Ascending aorta (tissue), 2 donors: ENCODE results near the gene GPC4. TPM values are rescaled to one million over a fixed set of nuclear protein-coding genes. Genes with fewer than 3 reads are reported as not detected.

Experiments used
- DNase-seq, 2 donors: peaks; one replicate each; pipeline ENCODE4 v3.0.0-alpha.2; 2019; ENCODE audit warnings: low spot score in 2 of 2
- H3K27ac ChIP-seq, 2 donors: fragments of 200-600 bp; sonication (generic); one replicate each; pipeline ENCODE4 v1.5.1; 2016 to 2017; ENCODE audit warnings: mild to moderate bottlenecking in 1 of 2
- H3K27me3 ChIP-seq: fragments of 200-600 bp; sonication (generic); one replicate; pipeline ENCODE4 v1.5.1; 2017
- H3K36me3 ChIP-seq, 2 donors: fragments of 200-600 bp; sonication (generic); one replicate each; pipeline ENCODE4 v1.5.1; 2016
- H3K4me1 ChIP-seq, 2 donors: fragments of 200-600 bp; sonication (generic); one replicate each; pipeline ENCODE4 v1.5.1; 2016 to 2017; ENCODE audit warnings: mild to moderate bottlenecking in 1 of 2
- H3K4me3 ChIP-seq, 2 donors: fragments of 200-600 bp; sonication (generic); one replicate each; pipeline ENCODE4 v1.5.1; 2016 to 2017; ENCODE audit warnings: mild to moderate bottlenecking in 1 of 2
- H3K9me3 ChIP-seq, 2 donors: fragments of 200-600 bp; sonication (generic); one replicate each; pipeline ENCODE4 v1.5.1; 2016
- CTCF ChIP-seq, 3 experiments: fragments of 200-600 bp in 2 of 3; fragments of 450-650 bp in 1 of 3; sonication (generic) in 2 of 3; IDR thresholded peaks; one replicate each; pipeline ENCODE4 v1.5.1; 2016 to 2019; ENCODE audit warnings: antibody characterized with exemption in 3 of 3, mild to moderate bottlenecking in 1 of 3, moderate library complexity in 1 of 3
- intact Hi-C: fragments of 100-400 bp; cut with DNase I; formaldehyde crosslinking; loops from one replicate; pipeline ENCODE4 v1.15.1; 2023
- total RNA-seq: library from RNA; depleted of rRNA; stranded (reverse); fragments of >200 nt; gene quantifications from one replicate; pipeline ENCODE4 v1.1.0, GENCODE V29; 2016

Gene GPC4
- total RNA-seq, 1 donor from 2014 or later, result 12.0 TPM

DNA sequence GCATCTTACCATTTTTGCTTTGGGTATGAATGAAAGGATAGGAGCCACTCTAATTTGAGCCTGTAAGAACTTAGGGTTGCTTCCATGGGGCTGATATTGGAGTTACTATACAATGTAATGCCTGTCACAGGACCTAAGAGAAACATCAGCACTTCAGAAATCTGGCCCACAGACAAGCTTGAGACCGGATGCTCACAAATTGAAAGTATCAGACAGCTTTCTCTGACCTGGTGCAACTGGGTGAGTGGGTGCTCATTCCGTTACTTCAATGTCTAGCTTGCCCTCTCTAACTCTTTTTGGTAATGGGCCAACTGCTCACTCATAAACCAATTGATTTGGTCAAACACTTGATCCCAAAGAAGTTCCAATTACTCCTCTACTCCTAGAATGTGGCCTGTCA, 62.1 kb downstream of the GPC4 start:
- Histone ChIP-seq H3K27me3 (no peaks in the 10 kb centered on the region), H3K4me3 (no peak overlapping the region), H3K4me1 (peaks cover 0 to 4% of the 10 kb centered on the region in 2 donors), H3K36me3 (no peaks in the 10 kb centered on the region), H3K9me3 (no peaks in the 10 kb centered on the region), H3K27ac (no peak overlapping the region)
- intact Hi-C loops, result no loop called here
- no peak for DNase-seq
- no peak for TF ChIP-seq CTCF (IDR thresholded peaks at IDR 0.05)

DNA sequence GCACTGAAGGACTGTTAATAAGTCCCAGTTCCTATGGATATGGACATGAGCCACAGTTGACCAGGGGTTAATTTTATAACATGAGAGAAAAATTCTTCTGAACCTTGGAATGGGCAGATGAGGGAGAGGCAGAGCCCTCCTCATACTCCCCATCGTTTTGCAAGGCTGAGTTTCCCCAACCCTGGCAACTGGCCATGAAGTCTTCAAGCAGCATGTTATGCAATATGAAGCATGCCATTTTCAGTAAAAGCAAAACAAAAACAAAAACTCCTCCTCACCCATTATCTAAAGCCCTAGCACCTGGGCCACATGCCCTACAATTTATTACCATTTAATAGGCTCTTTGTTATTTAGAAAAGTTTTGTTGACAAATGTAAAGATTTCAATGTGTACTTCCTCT, 64.5 kb downstream of the GPC4 start:
- no peak for TF ChIP-seq CTCF (IDR thresholded peaks at IDR 0.05)
- no peaks in the 10 kb centered on the region for H3K27me3 ChIP-seq
- no peaks in the 10 kb centered on the region for H3K36me3 ChIP-seq
- peak in 1 of 2 donors; percentile 66 for DNase-seq
- no peaks in the 10 kb centered on the region for H3K9me3 ChIP-seq
- intact Hi-C loops, result no loop called here
- H3K4me3 ChIP-seq, result no peak overlapping the region
- H3K4me1 ChIP-seq, result peaks cover 0 to 4% of the 10 kb centered on the region in 2 donors
- H3K27ac ChIP-seq, result no peak overlapping the region

GRCh38 chrX:133346026-133346425, 69.3 kb downstream of the GPC4 start:
- no peak overlapping the region for H3K27ac ChIP-seq
- intact Hi-C loops, result no loop called here
- no peaks in the 10 kb centered on the region for H3K36me3 ChIP-seq
- TF ChIP-seq CTCF (IDR thresholded peaks at IDR 0.05), result no peak
- no peaks in the 10 kb centered on the region for H3K9me3 ChIP-seq
- H3K27me3 ChIP-seq, result no peaks in the 10 kb centered on the region
- H3K4me3 ChIP-seq, result no peak overlapping the region
- peaks cover 0 to 6% of the 10 kb centered on the region in 2 donors for H3K4me1 ChIP-seq
- DNase-seq, result no peak

- intact Hi-C loops, result loop anchor here (5.0 kb wide), 1 partner anchor 78 kb away; the partner anchor contains the start of gene GPC4
- Histone ChIP-seq H3K4me1 (peaks cover 0 to 5% of the 10 kb centered on the region in 2 donors), H3K36me3 (no peaks in the 10 kb centered on the region), H3K4me3 (no peak overlapping the region), H3K9me3 (no peaks in the 10 kb centered on the region), H3K27ac (peak overlapping the region in 1 of 2 donors; percentile 33), H3K27me3 (no peaks in the 10 kb centered on the region)
- TF ChIP-seq CTCF (IDR thresholded peaks at IDR 0.05), result no peak
- no peak for DNase-seq
Measured at GRCh38 chrX:133339566-133339965, 75.7 kb downstream of the GPC4 start.

DNA sequence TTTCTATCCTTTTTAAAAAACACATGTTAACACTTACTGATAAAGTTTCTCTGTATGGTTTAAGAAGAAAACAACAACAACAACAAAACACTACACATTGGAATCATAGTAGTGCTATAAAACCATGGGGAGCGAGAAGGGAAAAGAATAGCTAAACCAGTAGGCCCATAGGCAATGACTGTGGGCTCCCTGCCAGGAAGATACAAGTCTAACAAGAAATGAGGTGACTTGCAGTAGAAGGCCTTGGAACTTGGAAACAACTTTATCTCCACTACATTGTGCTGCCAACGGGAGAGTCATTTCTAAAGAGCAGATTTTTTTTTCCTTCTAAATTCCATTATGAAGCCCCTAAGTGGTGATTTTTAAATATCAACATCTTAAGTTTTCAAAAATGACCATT, 78.0 kb downstream of the GPC4 start:
- no peak for TF ChIP-seq CTCF (IDR thresholded peaks at IDR 0.05)
- Histone ChIP-seq H3K9me3 (no peaks in the 10 kb centered on the region), H3K27ac (peak overlapping the region; percentile 5 to 14), H3K27me3 (no peaks in the 10 kb centered on the region), H3K4me1 (peaks cover 0 to 2% of the 10 kb centered on the region in 2 donors), H3K36me3 (no peaks in the 10 kb centered on the region), H3K4me3 (no peak overlapping the region)
- DNase-seq, result peak in 1 of 2 donors; percentile 65
- intact Hi-C loops, result loop anchor here (5.0 kb wide), 1 partner anchor 80 kb away; the partner anchor contains the start of gene GPC4

DNA sequence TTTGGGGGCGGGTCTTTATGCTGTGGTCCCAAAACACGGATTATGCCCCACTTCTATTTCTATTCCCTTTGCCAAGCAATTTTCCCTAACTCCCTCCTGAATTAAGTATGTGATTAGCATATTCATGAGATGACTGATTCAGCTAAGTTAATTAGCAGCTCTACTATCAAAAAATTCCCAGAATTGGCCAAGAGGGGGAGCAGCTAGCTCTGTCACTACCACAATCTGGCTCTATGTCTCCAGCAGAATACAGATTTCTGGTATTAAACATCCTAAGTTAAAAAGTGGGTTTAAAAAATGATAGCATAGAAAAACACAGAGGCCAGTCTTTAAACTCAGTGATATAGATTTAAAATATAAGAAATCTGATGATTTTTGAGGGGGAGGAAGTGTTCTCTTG, 80.3 kb downstream of the GPC4 start:
- Histone ChIP-seq H3K36me3 (no peaks in the 10 kb centered on the region), H3K4me3 (no peak overlapping the region), H3K4me1 (no peaks in the 10 kb centered on the region), H3K9me3 (no peaks in the 10 kb centered on the region), H3K27me3 (no peaks in the 10 kb centered on the region), H3K27ac (no peak overlapping the region)
- intact Hi-C loops, result loop anchor here (2.0 to 5.0 kb wide), 2 partner anchors 82 to 336 kb away; partner anchors contain the start of gene GPC4
- DNase-seq, result no peak
- TF ChIP-seq CTCF (IDR thresholded peaks at IDR 0.05), result peak in 2 of 3 experiments; percentile 55 to 57
